A549 (cell line): Measurements from ENCODE around the gene SLC7A8. TPM values are rescaled to one million over a fixed set of nuclear protein-coding genes. Genes with fewer than 3 reads are reported as not detected.
A peak's percentile ranks its signal among the peaks of the same experiment; 100 is the strongest.

ENCODE experiments used
- ATAC-seq, 2 experiments: fragments of 200-7000 bp in 1 of 2; fragments of >200 bp in 1 of 2; cut with Nextera tagmentation in 1 of 2; cut with Tn5 transposase in 1 of 2; 3 replicates each; pipeline versions ENCODE4 v1.8.0 to v1.9.1; 2018 to 2020; ENCODE audit warnings: mild to moderate bottlenecking in 1 of 2, moderate library complexity in 1 of 2
- CTCF ChIA-PET: fragments of 300-600 bp; sonication (Branson Sonifier 250); formaldehyde crosslinking; extraction: SDS; loops from one replicate; lab custom pipeline; 2021; ENCODE audit warnings: antibody characterized with exemption, inconsistent platforms; lab: Yijun Ruan, JAX
- POLR2A ChIA-PET: fragments of 350-600 bp; formaldehyde crosslinking; extraction: SDS; loops from one replicate; lab custom pipeline; 2021; ENCODE audit warnings: antibody characterized with exemption, inconsistent platforms; lab: Yijun Ruan, JAX
- DNase-seq, 2 experiments: peaks; one replicate each; pipeline versions ENCODE4 v3.0.0 to v3.0.0-alpha.2; 2011 to 2016; ENCODE audit warnings: low read depth in 1 of 2, low spot score in 1 of 2
- FAIRE-seq: peaks from 2 replicates; lab custom pipeline; 2011; peaks lifted over from hg19 to GRCh38; lab: Jason Lieb, UNC
- H3K27ac ChIP-seq, 2 experiments: fragments of >200 bp; sonication (Bioruptor Twin); formaldehyde crosslinking; 3 replicates each; pipeline ENCODE4 v1.5.1; 2016 to 2017
- H3K4me1 ChIP-seq: fragments of >200 bp; sonication (Bioruptor Twin); formaldehyde crosslinking; 3 replicates; pipeline ENCODE4 v1.6.1; 2016
- H3K4me2 ChIP-seq: fragments of >200 bp; sonication (Bioruptor Twin); formaldehyde crosslinking; 3 replicates; pipeline ENCODE4 v1.6.1; 2016
- H3K4me3 ChIP-seq: fragments of >200 bp; sonication (Bioruptor Twin); formaldehyde crosslinking; 3 replicates; pipeline ENCODE4 v1.5.1; 2016
- H3K9me3 ChIP-seq: fragments of >200 bp; sonication (Bioruptor Twin); formaldehyde crosslinking; 3 replicates; pipeline ENCODE4 v1.6.1; 2016
- ATOH8 ChIP-seq: fragments of 250-450 bp; sonication (Bioruptor Pico); IDR thresholded peaks from 2 replicates; pipeline ENCODE4 v1.5.0; 2020; ENCODE audit warnings: low read depth, mild to moderate bottlenecking, moderate library complexity
- BCL3 ChIP-seq: fragments of >200 bp; sonication (Bioruptor Twin); formaldehyde crosslinking; IDR thresholded peaks from 3 replicates; pipeline ENCODE4 v1.6.1; 2016
- BHLHE40 ChIP-seq: IDR thresholded peaks from 2 replicates; pipeline ENCODE4 v1.6.1; 2012; ENCODE audit warnings: low read depth, low read length, inconsistent platforms
- CBX2 ChIP-seq: fragments of 200-600 bp; sonication (generic); IDR thresholded peaks from 2 replicates; pipeline ENCODE4 v1.6.1; 2016; ENCODE audit warnings: low read depth, mild to moderate bottlenecking, borderline replicate concordance
- CBX8 ChIP-seq: fragments of 200-600 bp; sonication (generic); IDR thresholded peaks from 2 replicates; pipeline ENCODE4 v1.6.1; 2016
- E2F6 ChIP-seq: IDR thresholded peaks from 2 replicates; pipeline ENCODE4 v1.6.1; 2012; ENCODE audit warnings: low read depth, borderline replicate concordance
- EHF ChIP-seq: fragments of 250-450 bp; sonication (Bioruptor Pico); IDR thresholded peaks from 2 replicates; pipeline ENCODE4 v1.5.0; 2020; ENCODE audit warnings: mild to moderate bottlenecking
- EHMT2 ChIP-seq: fragments of 200-600 bp; sonication (generic); IDR thresholded peaks from 2 replicates; pipeline ENCODE4 v1.6.1; 2016; ENCODE audit warnings: antibody characterized with exemption, low read depth, mild to moderate bottlenecking, moderate library complexity
- ELK1 ChIP-seq: fragments of 150-350 bp; IDR thresholded peaks from 2 replicates; pipeline ENCODE4 v1.6.1; 2014; ENCODE audit warnings: low read depth, mild to moderate bottlenecking, low read length
- EP300 ChIP-seq, 2 experiments: fragments of >200 bp; sonication (Bioruptor Twin); formaldehyde crosslinking; IDR thresholded peaks; 2 replicates in 1 of 2; 3 replicates in 1 of 2; pipeline ENCODE4 v1.6.1; 2016 to 2017
- ESRRA ChIP-seq: fragments of 150-350 bp; IDR thresholded peaks from 2 replicates; pipeline ENCODE4 v1.6.1; 2014; ENCODE audit warnings: mild to moderate bottlenecking, low read length, borderline replicate concordance
- GATA3 ChIP-seq: IDR thresholded peaks from 2 replicates; pipeline ENCODE4 v1.6.1; 2012; ENCODE audit warnings: borderline replicate concordance
- HES2 ChIP-seq: fragments of >200 bp; sonication (Bioruptor Twin); formaldehyde crosslinking; IDR thresholded peaks from 2 replicates; pipeline ENCODE4 v1.6.1; 2016
- HEYL ChIP-seq: fragments of 250-450 bp; sonication (Bioruptor Pico); IDR thresholded peaks from 2 replicates; pipeline ENCODE4 v1.8.0; 2021; ENCODE audit warnings: mild to moderate bottlenecking, moderate library complexity
- HOXA7 ChIP-seq: fragments of 250-450 bp; sonication (Bioruptor Pico); IDR thresholded peaks from 2 replicates; pipeline ENCODE4 v1.5.0; 2020; ENCODE audit warnings: mild to moderate bottlenecking, moderate library complexity
- JUN ChIP-seq, 2 experiments: fragments of >200 bp; sonication (Bioruptor Twin); formaldehyde crosslinking; IDR thresholded peaks; 2 replicates in 1 of 2; 3 replicates in 1 of 2; pipeline ENCODE4 v1.6.1; 2016 to 2017
- KDM1A ChIP-seq: fragments of 200-600 bp; sonication (generic); IDR thresholded peaks from 2 replicates; pipeline ENCODE4 v1.6.1; 2016; ENCODE audit warnings: low read depth, mild to moderate bottlenecking
- MAFK ChIP-seq: fragments of 450-650 bp; IDR thresholded peaks from 2 replicates; pipeline ENCODE4 v1.6.1; 2014; ENCODE audit not compliant: partially characterized antibody
- MAX ChIP-seq: IDR thresholded peaks from 2 replicates; pipeline ENCODE4 v1.6.1; 2012
- NFE2L2 ChIP-seq: fragments of 150-350 bp; conservative IDR thresholded peaks from 2 replicates; pipeline ENCODE4 v1.6.1; 2014; ENCODE audit warnings: low read length
- NR3C1 ChIP-seq: fragments of >200 bp; sonication (Bioruptor Twin); formaldehyde crosslinking; IDR thresholded peaks from 3 replicates; pipeline ENCODE4 v1.6.1; 2017
- PHF8 ChIP-seq: fragments of 200-600 bp; sonication (generic); IDR thresholded peaks from 2 replicates; pipeline ENCODE4 v1.6.1; 2016; ENCODE audit warnings: low read depth, mild to moderate bottlenecking, antibody characterized with exemption, moderate library complexity, borderline replicate concordance
- RCOR1 ChIP-seq: fragments of 150-350 bp; IDR thresholded peaks from 2 replicates; pipeline ENCODE4 v1.6.1; 2014; ENCODE audit warnings: antibody characterized with exemption, low read length, low read depth
- REST ChIP-seq: fragments of 200-600 bp; sonication (generic); IDR thresholded peaks from 2 replicates; pipeline ENCODE4 v1.6.1; 2016; ENCODE audit warnings: antibody characterized with exemption, mild to moderate bottlenecking, moderate library complexity
- RFX5 ChIP-seq: fragments of 450-650 bp; IDR thresholded peaks from 2 replicates; pipeline ENCODE4 v1.7.1; 2014; ENCODE audit warnings: antibody characterized with exemption, mild to moderate bottlenecking, moderate library complexity
- RNF2 ChIP-seq: fragments of 200-600 bp; sonication (generic); IDR thresholded peaks from 2 replicates; pipeline ENCODE4 v1.6.1; 2016; ENCODE audit warnings: low read depth, mild to moderate bottlenecking, antibody characterized with exemption, moderate library complexity, borderline replicate concordance
- TFCP2L1 ChIP-seq: fragments of 250-450 bp; sonication (Bioruptor Pico); IDR thresholded peaks from 2 replicates; pipeline ENCODE4 v1.5.0; 2021; ENCODE audit warnings: mild to moderate bottlenecking
- TP53 ChIP-seq: fragments of 250-450 bp; sonication (Bioruptor Pico); IDR thresholded peaks from 2 replicates; pipeline ENCODE4 v1.5.0; 2021; ENCODE audit warnings: mild to moderate bottlenecking, moderate library complexity
- USF2 ChIP-seq: fragments of 450-650 bp; IDR thresholded peaks from 2 replicates; pipeline ENCODE4 v1.6.1; 2014; ENCODE audit warnings: antibody characterized with exemption
- ZC3H11A ChIP-seq: fragments of 450-650 bp; IDR thresholded peaks from 2 replicates; pipeline ENCODE4 v1.6.1; 2014; ENCODE audit warnings: antibody characterized with exemption, mild to moderate bottlenecking
- ZSCAN20 ChIP-seq: fragments of 250-450 bp; sonication (Bioruptor Pico); IDR thresholded peaks from 2 replicates; pipeline ENCODE4 v1.8.0; 2022; ENCODE audit warnings: mild to moderate bottlenecking, moderate library complexity
- WGBS: methylation state at CpG from one replicate; pipeline ENCODE4 v1.1.6; 2017; ENCODE audit errors: missing lambda C conversion rate; 5-methylcytosine and 5-hydroxymethylcytosine counted together
- polyA plus RNA-seq, 4 experiments: library from polyadenylated mRNA; depleted of rRNA in 3 of 4; stranded (reverse); fragments of >200 nt; fragmentation: RNase III in 1 of 4; extraction: RNeasy Plus Mini Kit Qiagen cat#74134 plus additional on column Dnase treatment in 1 of 4; gene quantifications; 2 replicates in 3 of 4; 3 replicates in 1 of 4; pipeline ENCODE4 v1.2.3, GENCODE V29; 2011 to 2017

SLC7A8 gene
- polyA plus RNA-seq, 2 of the 4 experiments (the other 2 are of a cell fraction), result 0.28 to 0.35 TPM

GRCh38 chr14:23079716-23080115 is 103.7 kb downstream of the SLC7A8 start (continued):
- TF ChIP-seq HES2 (no peak), GATA3 (no peak), EHMT2 (no peak), KDM1A (no peak), ZC3H11A (no peak), RCOR1 (no peak), PHF8 (no peak), HEYL (CRISPR knock-in tag) (no peak)

GRCh38 chr14:23078692-23079116 is 104.8 kb downstream of the SLC7A8 start:
- FAIRE-seq, result no peak
- CTCF ChIA-PET, result interaction anchor here (2.2 to 9.2 kb wide), 11 partner anchors 12 to 108 kb away, joined by 7 to 141 read pairs (median 25); partner anchors contain the start of genes ACIN1, C14orf119, CDH24 and CEBPE
- H3K4me1 ChIP-seq, result peaks cover 44% of the 10 kb centered on the region
- POLR2A ChIA-PET, result interaction anchor here (3.5 kb wide), 1 partner anchor 16 kb away, joined by 29 read pairs; the partner anchor contains the start of genes ACIN1 and C14orf119
- no peaks in the 10 kb centered on the region for H3K9me3 ChIP-seq
- H3K4me2 ChIP-seq, result peak overlapping the region; percentile 75
- 4% methylated on average over 2 of the region's 2 CpGs for WGBS
- H3K27ac ChIP-seq, result peak overlapping the region; percentile 71 to 86
- DNase-seq, result peak; percentile 45 to 83
- ATAC-seq, result peak; percentile 95 to 96
- H3K4me3 ChIP-seq, result 0 out of 3 replicates have a peak overlapping the region, but pooled peaks have one; percentile 14
- TF ChIP-seq BCL3, result no peak
- TF ChIP-seq NFE2L2, result no peak
- no peak for TF ChIP-seq E2F6
- peak in 1 of 2 experiments; percentile 53; a peak in 2 of 5 replicates for TF ChIP-seq JUN (IDR thresholded peaks at IDR 0.05)
- peak; percentile 73 for TF ChIP-seq USF2
- TF ChIP-seq REST, result no peak
- TF ChIP-seq RNF2, result no peak
- no peak for TF ChIP-seq EP300 (IDR thresholded peaks at IDR 0.05)
- TF ChIP-seq CBX2, result no peak
- TF ChIP-seq MAFK, result peak; percentile 70
- TF ChIP-seq ELK1, result no peak
- TF ChIP-seq ESRRA, result no peak
- TF ChIP-seq PHF8, result no peak
- no peak for TF ChIP-seq RFX5
- no peak for TF ChIP-seq NR3C1
- no peak for TF ChIP-seq ZSCAN20 (CRISPR knock-in tag)
- no peak for TF ChIP-seq HOXA7 (CRISPR knock-in tag)
- no peak for TF ChIP-seq BHLHE40
- no peak for TF ChIP-seq TFCP2L1 (CRISPR knock-in tag)
- peak; percentile 42; the same call in 1 of the 2 replicates for TF ChIP-seq MAX
- no peak for TF ChIP-seq TP53 (CRISPR knock-in tag)
- no peak for TF ChIP-seq CBX8
- no peak for TF ChIP-seq ATOH8 (CRISPR knock-in tag)
- TF ChIP-seq EHF (CRISPR knock-in tag), result no peak
- TF ChIP-seq EHMT2, result no peak
